Skin of body (tissue), 2 donors: ENCODE results near the gene EPB41. TPM values are rescaled to one million over a fixed set of nuclear protein-coding genes. Genes with fewer than 3 reads are reported as not detected.
"Not testable (repeated sequence)": the region's sequence is repeated elsewhere in the genome, so short reads cannot be mapped to it uniquely, and the experiment has no call there.

Source experiments
- DNase-seq: peaks from one replicate; lab custom pipeline; 2025; lab: John Stamatoyannopoulos, UW
- total RNA-seq: library from RNA; depleted of rRNA; stranded (reverse); fragments of >200 nt; gene quantifications from one replicate; pipeline ENCODE4 v1.2.3, GENCODE V29; 2014

EPB41 gene
- total RNA-seq, 1 donor from 2014 or later, result 56.9 TPM

DNA sequence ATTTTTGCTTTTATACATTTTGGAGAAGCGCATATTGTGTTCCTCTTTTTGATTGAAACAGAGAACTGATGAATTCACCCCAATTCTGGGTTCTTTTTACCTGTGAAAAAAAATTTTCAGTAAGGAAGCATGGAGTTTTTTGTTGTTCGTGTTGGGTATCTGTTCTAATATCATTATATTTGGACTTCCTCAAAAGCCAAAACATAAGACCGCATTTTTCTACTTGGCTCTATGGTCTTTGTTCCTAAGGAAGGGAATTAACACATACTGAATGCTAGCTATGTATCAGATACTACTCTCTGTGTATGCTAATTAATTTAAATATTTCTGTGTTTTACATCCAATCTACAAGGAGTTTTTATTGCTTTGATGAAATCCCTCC is 12.9 kb downstream of the EPB41 start:
- no peak for DNase-seq

DNA sequence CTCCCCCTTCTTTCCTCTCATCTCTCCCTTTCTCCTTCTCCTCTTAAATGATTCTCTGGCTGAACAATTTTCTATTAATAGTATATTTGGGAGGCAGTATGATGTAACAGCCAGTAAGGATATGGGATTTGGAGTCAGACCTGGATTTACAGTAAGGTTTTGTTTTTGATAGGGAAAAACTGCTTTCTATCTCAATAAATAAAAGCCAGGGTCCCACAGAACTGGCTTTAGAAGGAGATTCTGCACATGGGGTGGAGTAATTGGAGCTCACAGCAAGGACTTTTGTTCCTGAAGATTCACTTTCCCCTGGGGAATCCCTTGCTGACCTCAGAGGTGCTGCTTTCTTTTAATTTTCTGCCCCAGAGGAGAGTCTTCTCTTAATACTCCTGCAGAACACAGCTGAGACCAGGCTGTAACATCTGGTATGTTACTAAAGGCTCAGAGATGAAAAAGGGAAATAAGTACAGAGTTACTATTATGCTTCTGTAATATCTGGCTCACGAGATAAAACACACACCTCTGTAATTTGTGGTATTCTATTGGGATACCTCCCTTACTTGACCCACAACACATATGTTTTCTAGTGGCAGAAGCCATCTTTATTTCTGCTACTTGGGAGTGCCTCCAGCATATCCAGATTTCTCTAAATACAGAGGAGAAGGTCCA is 13.4 kb downstream of the EPB41 start:
- no peak for DNase-seq

DNA sequence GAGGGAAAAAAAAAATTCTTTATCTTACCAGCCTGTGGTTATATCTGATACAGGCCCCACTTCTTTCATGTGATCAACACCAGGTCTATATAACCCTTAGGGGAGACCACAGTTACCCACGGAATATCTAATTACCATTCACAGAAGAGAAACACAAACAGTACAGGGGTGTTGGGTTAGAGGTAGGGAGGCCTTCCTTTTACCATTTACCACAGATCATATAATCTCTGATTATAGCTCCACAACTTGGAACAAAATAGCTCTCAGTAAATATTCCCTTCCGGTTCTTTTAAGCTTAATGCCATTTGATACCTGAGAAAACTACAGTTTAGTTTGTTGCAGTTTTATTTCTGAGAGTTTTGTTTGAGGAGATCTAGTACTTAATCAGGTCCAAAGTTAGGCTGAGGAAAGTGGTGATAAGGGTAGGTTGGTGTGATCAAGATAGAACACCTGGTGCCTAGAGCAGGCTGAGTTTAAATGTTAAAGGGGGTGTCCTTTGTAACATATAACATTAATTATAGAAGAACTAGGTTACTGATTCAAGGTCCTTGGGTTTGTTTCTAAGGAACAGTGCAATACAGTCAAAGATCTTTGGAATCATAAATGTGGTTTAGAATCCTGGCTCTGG is 14.1 kb downstream of the EPB41 start:
- no peak for DNase-seq

DNA sequence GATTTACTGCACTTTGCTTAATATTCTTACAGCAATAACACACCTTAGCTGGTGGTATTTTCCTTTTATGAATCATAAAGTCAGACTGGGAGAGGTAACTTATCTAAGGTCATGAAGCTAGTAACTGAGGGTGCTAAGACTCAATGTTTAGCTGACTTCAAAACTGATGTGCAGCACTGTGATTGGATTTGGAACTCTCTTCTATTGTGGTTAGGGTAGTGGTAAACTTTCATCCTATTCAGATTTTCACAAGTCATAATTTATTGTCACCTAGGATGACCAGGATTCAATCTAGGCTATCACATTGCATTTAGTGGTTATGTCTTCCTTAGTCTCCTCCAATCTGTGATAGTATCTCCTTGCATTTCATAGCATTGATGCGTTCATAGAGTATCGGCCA is 18.9 kb downstream of the EPB41 start:
- no peak for DNase-seq

DNA sequence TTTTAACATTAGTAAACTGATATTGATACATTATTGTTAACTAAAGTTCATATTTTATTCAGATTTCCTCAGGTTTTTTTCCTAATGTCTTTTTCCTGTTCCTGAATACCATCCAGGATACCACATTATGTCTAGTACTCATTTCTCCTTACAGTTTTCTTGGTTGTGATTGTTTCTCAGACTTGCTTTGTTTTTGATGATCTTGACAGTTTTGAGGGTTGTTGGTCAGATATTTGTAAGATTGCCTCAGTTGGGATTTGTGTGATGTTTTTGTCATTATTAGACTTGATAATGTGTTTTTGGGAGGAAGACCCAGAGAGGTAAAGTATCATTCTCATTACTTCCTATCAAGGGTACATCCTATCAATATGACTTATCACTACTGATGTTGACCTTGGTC is 19.5 kb downstream of the EPB41 start:
- no peak for DNase-seq

DNA sequence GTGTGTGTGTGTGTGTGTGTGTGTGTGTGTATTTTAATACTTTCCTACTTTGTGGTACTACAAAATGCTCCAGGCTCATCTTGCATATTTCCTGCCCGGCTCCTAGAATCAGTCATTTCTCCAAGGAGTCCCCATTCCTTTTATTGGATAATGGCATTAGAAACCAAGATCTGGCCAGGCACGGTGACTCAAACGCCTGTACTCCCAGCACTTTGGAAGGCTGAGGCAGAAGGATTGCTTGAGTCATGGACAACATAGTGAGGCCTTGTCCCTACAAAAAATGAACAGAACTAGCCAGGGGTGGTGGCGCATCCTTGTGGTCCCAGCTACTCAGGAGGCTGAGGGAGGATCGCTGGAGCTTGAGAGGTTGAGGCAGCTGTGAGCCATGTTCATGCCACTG is 20.3 kb downstream of the EPB41 start:
- DNase-seq, result no peak

DNA sequence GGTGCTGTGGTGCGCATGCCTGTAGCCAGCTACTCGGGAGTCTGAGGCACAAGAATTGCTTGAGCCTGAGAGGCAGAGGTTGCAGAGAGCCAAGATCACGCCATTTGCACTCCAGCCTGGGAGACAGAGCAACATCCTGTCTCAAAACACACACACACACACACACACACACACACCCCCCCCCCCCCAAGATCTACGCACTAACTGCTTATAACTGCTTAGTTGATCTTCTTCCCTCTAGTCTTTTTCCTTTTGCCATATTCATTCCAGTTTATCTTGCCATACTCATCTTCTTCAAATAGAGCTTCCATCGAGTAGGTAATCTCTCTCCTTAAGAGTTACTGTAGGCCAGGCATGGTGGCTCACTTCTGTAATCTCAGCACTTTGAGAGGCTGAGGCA is 20.9 kb downstream of the EPB41 start:
- DNase-seq, result no peak

DNA sequence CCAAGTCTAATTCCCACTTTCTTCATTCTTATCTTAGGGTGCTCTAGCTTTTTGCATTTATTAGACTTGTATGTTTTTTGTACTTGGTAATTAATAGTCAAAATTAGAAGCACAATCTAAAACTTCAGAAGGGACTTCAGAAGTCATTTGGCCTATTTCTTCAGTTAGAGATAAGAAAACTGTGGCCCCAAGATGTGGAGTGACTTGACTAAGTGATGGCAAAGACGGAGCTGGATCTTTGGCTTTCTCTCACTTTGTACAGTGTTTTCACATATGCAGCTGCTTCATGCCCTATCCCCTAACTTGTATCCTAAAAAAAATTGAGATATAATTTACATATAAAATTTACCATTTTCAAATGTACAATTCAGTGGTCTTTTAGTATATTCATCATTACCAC is 21.7 kb downstream of the EPB41 start:
- no peak for DNase-seq

DNA sequence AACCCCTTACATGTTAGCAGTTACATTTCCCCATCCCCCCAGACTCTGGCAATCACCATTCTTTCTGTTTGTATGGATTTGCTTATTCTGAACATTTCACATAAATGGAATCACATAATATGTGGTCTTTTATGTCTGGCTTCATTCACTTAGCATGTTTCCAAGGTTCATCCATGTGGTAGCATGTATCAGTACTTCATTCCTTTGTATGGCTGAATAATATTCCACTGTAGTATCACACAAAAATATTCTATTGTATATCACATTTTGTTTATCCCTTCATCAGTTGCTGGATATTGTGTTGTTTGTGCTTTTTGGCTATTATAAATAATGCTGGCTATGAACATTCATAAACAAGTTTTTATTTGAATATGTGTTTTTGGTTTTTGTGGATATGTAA is 22.2 kb downstream of the EPB41 start:
- DNase-seq, result no peak

DNA sequence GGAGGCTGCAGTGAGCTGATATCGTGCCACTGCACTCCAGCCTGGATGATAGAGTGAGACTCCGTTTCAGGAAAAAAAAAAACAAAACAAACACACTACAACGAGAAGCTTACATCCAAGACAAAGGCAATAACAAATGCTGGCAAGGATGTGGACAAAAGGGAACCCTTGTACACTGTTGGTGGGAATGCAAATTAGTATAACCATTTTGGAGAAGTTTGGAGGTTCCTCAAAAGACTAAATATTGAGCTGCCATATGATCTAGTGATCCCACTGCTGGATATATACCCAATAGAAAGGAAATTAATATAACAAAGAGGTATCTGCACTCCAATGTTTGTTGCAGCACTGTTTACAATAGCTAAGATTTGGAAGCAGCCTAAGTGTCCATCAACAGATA is 29.2 kb downstream of the EPB41 start:
- not testable (repeated sequence) for DNase-seq

DNA sequence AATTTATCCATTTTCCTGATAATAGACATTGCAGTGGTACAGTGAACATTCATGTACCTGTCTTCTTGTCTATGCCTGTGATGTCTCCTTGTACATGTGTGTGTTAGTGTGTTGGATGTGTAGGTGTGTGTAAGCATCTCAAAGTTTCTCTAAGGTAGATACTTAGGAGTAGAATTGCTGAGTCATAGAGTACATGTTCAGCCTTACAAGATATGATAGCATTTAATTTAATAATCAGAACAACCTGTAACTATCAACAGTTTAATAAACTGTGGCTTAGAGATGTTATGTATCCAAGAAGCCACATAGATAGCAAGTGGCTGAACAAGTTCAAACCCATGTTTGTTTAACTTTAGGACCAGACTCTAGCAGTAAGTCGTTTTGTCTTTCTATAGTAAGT is 35.6 kb downstream of the EPB41 start:
- no peak for DNase-seq

DNA sequence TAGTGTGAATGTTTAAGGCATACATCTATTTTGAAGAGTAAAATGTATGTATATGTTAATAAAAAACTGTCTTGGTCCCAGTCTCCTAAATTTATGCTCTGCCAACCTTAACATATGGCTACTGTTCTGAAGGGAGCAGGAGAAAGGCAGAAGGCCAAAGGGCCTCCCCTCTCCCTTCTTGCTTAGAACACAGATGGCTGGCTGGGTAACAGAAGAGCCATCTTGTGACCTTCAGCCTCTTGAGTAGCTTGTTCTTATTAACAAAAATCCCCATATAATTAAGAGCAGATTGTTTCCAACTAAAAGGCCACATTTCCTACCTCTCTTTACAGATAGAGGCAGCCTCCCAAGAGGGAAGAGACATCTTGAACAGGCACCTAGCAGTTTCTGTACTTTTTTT is 36.1 kb downstream of the EPB41 start:
- no peak for DNase-seq

DNA sequence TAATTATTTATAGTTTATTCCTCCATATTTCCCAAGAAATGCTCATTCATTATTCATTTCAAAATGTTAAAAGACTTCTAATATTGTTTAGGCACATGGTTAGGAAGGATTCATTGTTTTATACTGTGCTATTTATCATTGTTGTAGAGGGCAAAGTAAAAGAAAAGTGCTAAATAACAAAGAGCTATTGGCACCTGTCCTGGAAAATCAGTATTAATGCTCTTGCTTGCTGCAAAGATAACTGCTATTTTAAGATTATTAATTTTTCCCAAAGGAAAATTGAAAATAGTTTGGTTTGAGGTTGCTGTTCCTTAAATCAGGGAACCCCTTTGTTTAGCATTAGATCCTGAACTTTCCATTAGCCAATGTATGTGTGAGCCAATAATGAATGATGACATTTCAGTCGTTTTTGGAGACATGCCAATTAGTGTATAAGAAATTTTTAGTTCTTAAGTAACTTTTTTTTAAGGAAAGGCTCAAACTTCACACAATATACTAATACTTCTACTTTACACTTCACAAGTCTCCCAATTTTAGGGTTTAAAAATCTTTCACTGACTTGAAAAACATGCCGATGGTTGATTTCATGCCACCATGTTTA is 39.9 kb downstream of the EPB41 start:
- no peak for DNase-seq

DNA sequence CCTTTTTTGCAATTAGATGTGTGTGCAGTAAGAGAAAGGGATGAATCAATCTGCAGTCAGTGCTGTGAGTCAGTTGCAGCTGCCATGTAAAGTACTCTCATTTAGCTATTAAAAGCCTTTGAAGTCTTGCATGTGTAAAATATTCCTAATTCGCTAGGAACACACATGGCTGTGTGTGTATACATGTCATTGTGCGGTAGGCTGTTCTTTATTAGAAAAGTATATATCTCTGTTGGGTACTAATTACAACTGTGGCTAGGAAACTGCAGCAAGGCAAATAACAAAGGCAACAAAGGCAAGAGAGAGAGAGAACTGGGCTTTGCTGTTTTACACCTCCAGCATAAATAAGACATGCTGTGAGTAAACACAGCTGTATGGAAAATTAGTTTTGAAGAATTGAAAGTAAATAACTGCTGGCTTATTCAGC is 41.7 kb downstream of the EPB41 start:
- no peak for DNase-seq

DNA sequence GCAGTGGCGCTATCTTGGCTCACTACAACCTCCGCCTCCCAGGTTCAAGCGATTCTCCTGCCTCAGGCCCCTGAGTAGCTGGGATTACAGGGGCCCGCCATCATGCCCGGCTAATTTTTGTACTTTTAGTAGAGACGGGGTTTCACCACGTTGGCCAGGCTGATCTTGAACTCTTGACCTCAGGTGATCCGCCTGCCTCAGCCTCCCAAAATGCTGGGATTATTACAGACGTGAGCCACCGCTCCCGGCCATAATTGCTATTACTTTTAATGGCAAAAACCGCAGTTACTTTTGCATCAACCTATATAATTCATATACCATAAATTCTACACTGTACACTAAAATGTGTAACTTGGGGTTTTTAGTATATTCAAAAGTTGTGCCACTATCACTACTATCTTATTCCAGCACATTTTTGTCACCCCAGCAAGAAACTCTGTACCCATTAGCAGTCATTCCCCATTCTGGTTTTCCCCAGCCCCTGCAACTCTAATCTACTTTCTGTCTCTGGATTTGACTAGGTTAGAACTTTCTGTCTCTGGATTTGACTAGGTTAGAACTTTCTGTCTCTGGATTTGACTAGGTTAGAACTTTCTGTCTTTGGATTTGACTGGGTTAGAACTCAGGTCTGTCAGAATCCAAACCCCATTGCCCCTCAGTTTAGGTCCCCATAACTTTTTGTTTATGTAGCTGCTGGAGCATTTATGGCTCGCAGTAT is 47.9 kb downstream of the EPB41 start:
- not testable (repeated sequence) for DNase-seq

DNA sequence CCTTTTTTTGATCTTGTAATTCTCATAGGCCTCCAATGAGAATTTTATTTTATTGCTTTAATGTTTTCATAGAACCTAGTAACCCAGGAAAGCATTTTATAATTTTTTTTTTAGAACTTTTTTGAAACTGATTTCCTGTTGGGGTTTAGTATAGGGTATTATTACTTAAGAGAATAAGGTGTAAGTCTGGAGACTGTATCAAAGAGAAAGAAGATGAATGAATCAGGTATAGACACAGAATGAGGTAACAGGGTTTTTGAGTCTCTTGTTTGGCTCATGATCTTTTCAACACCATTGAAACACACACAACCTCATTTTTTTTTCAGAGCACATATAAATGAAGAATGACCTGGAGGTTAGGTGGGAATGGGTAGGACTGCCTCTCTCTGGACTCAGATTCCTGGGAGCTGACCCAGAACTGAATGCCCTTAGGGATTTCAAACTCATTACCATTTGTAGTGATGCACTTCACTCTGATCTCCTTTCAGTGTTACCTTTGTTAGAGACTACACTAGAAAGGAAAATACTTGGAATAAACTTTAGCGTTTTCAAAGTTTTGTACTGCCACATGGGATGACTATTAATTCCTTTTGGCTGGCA is 51.0 kb downstream of the EPB41 start:
- DNase-seq, result no peak

DNA sequence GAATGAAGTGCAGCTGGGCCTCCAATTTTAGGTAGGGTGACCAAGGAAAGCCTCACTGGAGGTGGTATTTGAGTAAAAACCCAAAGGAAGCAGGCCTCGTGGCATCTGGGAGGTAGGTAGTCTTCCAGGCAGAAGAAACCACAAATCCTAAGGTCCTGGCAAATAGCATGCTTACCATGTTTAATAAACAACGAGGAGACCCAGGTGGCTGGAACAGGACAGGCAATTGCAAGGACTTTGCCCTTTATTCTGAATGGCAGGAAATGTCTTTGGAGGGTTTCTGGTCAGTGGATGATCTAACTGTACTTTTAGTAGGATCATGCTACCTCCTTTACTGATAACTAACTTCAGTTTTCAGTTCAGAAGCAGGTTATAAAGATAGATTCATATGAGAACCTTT is 52.2 kb downstream of the EPB41 start:
- DNase-seq, result no peak

DNA sequence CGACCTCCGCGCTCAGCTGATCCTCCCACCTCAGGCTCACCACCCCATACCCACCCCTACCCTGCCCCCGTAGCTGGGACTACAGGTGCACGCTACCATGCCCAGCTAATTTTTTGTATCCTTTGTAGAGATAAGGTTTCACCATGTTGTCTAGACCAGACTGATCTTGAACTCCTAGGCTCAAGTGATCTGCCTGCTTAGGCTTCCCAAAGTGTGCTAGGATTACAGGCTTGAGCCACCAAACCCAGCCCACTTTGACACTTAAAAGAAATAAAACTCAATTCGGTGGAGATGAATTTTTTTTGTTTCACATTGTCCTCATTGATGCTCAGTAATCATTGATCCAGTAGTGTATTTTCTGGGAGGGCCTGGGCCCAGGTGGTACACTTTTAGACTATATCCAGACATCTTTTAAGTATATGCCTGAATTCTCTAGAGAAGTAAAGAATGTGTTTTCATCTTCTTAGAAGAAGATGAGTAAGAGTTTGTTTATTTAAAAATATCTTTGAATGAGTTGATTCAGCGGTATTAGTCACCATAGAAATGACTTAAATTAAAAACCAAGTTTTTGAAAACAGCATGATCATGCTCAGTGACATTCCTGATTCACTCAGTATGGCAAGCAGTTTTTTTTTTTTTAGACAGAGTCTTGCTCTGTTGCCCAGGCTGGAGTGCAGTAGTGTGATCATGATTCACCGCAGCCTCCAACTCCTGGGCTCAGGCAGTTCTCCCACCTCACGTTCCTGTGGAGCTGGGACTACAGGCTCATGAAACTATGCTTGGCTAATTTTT is 57.8 kb downstream of the EPB41 start:
- no peak for DNase-seq

DNA sequence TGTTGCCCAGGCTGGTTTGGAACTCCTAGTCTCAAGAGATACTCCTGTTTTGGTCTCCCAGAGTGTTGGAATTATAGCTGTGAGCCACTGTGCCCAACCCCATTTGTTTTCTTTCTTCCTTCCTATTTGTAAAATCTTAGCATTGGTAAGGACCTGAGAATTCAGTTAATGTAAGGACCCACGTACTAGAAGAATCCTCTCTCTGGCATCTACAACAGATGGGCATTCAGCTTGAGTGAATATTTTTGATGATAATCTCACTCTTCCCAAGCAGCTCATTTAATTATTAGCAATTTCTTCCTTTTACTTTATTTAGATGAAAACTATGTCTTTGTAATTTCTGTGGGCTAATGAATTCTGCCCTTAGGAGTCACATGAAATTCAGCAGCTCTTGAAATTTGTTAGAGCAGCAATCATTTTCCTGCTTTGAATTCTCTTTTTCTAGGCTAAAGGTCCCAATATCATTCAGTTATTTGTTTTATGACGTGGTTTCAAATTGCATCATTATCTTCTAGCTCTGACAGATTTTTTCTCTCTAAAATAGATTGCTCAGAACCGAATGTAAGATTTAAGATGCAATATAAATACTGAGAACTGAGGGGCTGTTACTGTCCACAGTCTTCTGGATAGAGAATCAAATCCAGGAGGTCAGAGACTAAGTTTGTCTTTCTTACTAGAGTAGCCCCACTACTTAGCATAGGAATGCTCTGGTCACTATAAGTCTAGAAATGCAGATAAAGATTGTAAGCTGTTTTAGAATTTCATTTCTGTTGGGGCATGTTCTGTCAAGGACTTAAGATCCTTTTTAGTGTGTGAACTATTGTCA is 59.4 kb downstream of the EPB41 start:
- peak; percentile 7 for DNase-seq

DNA sequence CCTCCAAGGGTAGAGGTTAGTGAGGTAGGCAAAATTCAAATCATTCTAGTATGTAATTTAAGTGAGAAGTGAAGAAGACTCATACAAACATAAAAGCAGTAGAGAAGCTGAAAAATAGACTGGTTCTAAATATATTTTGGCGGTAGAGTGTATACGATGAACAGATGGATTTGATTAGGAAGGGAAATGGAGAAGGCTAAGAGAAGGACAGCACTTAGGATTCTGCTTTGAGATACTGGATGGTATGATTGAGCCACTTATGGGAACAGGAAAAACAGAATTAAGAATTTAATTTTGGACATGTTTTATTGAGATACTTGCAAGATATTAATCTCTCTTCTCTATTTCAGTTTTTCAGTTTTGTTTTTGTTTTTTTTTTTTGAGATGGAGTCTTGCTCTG is 60.1 kb downstream of the EPB41 start:
- DNase-seq, result peak; percentile 7
